Natural killer cell treated with Interleukin-12 subunit alpha and Interleukin-12 subunit beta and Interleukin-15 and Interleukin-18, amount 100 ng/mL, for 72 hours (primary cell): ENCODE results near the gene ENTHD1. TPM values are rescaled to one million over a fixed set of nuclear protein-coding genes. Genes with fewer than 3 reads are reported as not detected.

ENCODE experiments used
- ATAC-seq, 2 donors: fragments of 150-1000 bp; cut with Tn5 transposase in 1 of 2; sonication (Bioruptor Pico), chemical (Tn5 transposase) in 1 of 2; 2 replicates each; pipeline ENCODE4 v1.10.0; 2021
- DNase-seq: peaks from one replicate; pipeline ENCODE4 v3.0.0; 2022; ENCODE audit warnings: low spot score
- H3K27ac Mint-ChIP-seq, 2 donors: 1 replicate in 1 of 2; 2 replicates in 1 of 2; pipeline ENCODE4 v1.8.0; 2022; ENCODE audit warnings: mixed read lengths in 2 of 2, mild to moderate bottlenecking in 1 of 2, moderate library complexity in 1 of 2
- H3K27me3 Mint-ChIP-seq, 2 donors: 1 replicate in 1 of 2; 2 replicates in 1 of 2; pipeline ENCODE4 v1.8.0; 2022; ENCODE audit warnings: mixed read lengths in 2 of 2
- H3K36me3 Mint-ChIP-seq: one replicate; pipeline ENCODE4 v1.8.0; 2022; ENCODE audit warnings: mixed read lengths
- H3K4me1 Mint-ChIP-seq, 2 donors: 1 replicate in 1 of 2; 2 replicates in 1 of 2; pipeline ENCODE4 v1.8.0; 2022; ENCODE audit warnings: low read depth in 2 of 2, mixed read lengths in 2 of 2, mild to moderate bottlenecking in 1 of 2
- H3K4me3 Mint-ChIP-seq: one replicate; pipeline ENCODE4 v1.8.0; 2022; ENCODE audit warnings: mixed read lengths
- H3K9me3 Mint-ChIP-seq: 2 replicates; pipeline ENCODE4 v1.8.0; 2022; ENCODE audit warnings: mixed read lengths
- total RNA-seq, 2 donors: library from RNA; stranded (reverse); gene quantifications; one replicate each; pipeline ENCODE4 v1.2.3, GENCODE V29; 2022

ENTHD1 gene, protein sequence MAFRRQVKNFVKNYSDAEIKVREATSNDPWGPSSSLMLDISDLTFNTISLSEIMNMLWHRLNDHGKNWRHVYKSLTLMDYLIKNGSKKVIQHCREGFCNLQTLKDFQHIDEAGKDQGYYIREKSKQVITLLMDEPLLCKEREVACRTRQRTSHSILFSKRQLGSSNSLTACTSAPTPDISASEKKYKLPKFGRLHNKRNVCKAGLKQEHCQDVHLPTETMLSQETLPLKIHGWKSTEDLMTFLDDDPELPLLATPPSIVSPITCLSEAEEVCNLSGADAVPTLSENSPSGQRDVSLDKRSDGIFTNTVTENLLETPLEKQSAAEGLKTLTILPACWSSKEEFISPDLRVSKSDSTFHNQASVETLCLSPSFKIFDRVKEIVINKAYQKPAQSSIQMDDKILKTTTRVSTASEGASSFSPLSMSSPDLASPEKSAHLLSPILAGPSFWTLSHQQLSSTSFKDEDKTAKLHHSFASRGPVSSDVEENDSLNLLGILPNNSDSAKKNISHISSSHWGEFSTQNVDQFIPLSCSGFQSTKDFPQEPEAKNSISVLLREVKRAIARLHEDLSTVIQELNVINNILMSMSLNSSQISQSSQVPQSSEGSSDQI
- total RNA-seq = not detected

DNA sequence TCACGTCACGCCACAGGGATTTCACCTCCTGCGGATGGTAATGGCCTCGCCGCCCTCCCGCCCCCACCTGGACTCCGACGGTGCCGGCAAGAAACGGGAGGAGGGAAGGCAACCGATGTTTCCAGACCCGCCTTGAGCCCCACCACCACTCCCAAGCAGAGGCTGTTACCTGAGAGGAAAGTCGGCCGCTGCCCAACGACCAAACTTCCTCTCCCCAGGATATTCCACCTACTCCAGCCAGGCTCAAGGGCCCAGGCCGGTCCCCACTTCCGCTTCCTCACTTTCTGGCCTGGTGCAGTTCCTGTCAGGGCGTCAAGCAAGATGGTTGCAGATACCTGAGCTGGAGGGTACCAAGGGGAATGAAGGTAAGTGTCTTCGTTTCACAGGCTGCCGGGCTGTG lies at the start of gene ENTHD1:
Gene ENTHD1, minus strand, starts transcription at position 235 of the 400 bp plus-strand sequence. CDS start 6,012 bp downstream, outside the sequence.
- peaks cover 10 to 11% of the 10 kb centered on the region in 2 donors for H3K4me1 Mint-ChIP-seq
- ATAC-seq (no peak), DNase-seq (no peak)
- peaks cover 4% of the 10 kb centered on the region for H3K9me3 Mint-ChIP-seq
- no peaks in the 10 kb centered on the region for H3K27me3 Mint-ChIP-seq
- no peak within 1 kb of the TSS for H3K4me3 Mint-ChIP-seq
- H3K36me3 Mint-ChIP-seq = no peaks in the 10 kb centered on the region
- H3K27ac Mint-ChIP-seq = peak within 1 kb of the TSS; percentile 7 to 63

DNA sequence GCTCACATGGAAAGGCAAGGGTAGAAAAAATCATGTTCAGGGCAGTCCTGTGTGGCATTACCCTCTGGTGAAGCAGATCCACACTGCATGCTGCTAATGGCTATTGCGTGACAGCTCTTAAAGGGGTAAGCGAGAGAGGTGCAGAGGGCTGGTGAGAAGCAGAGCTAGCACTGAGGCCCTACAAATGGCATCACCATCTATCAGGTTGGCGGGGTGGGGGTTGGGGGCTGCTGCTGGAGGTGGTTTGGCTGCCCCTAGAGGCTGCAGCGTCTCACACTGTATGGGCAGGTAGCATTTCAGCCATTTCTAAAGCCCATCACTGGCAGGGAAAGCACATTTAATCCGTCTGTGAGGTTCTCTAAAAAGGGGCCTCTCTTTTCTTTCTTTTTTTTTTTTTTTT lies 49.8 kb upstream of the ENTHD1 start:
- Mint-ChIP-seq H3K4me1 (peaks cover 19 to 51% of the 10 kb centered on the region in 2 donors), H3K27ac (peak overlapping the region; percentile 81 to 86), H3K27me3 (no peaks in the 10 kb centered on the region), H3K9me3 (no peaks in the 10 kb centered on the region), H3K36me3 (no peaks in the 10 kb centered on the region), H3K4me3 (peak overlapping the region; percentile 56)
- ATAC-seq (peak in 1 of 2 donors; percentile 13), DNase-seq (no peak)

DNA sequence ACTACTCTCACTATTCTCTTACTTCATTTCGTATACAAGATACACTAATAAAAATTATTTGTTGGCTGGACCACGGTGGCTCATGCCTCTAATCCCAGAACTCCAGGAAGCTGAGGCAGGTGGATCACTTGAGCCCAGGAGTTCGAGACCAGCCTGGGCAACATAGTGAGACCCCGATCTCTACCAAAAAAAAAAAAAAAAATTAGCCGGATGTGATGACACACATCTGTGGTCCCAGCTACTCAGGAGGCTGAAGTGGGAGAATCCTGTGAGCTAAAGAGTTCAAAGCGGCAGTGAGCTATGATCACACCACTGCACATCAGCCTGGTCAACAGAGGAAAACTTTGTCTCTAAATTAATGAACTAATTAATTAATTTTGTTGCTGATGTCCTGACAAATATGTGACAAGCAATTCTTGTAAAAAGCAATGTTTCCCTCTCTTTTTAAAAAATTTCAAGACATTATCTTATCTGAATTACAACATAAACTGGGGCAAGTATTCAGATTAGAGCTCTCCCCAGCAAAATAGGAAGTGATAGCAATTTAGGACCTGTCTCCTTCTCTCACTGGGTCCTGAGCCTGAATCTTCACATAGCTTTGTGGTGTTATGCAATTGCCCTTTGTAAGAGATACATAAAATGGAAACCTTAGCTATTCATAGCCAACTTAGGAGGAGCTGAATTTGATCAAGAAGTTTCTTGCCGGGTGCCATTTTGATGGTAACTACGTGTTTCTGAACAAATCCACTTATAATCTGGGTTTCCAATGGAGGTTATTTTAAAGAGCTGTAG lies 49.1 kb upstream of the ENTHD1 start:
- ATAC-seq = peak; percentile 45 to 61

DNA sequence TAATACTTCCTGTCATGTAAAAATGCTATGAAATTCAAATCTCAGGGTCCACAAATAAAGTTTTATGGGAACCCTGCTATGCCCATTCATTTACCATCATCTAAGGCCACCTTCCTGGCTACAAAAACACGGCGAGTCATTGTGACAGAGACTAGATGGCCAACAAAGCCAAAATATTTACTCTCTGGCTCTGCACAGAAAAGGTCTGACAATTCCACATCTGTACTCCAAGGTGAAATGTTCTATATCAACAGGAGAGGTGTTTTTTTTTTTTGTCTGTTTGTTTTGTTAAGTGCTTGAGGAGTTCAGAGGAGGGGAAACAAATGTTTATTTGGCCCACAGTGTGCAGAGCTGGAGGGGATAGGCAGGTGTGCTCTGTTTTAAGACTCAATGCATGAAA lies 48.0 kb upstream of the ENTHD1 start:
- Mint-ChIP-seq H3K4me3 (no peak overlapping the region), H3K27ac (peak overlapping the region; percentile 45 to 81), H3K27me3 (no peaks in the 10 kb centered on the region), H3K9me3 (no peaks in the 10 kb centered on the region), H3K4me1 (peaks cover 28 to 60% of the 10 kb centered on the region in 2 donors), H3K36me3 (no peaks in the 10 kb centered on the region)
- DNase-seq (no peak), ATAC-seq (no peak)

More for the DNA sequence above, 49.1 kb upstream of the ENTHD1 start:
- H3K36me3 Mint-ChIP-seq = no peaks in the 10 kb centered on the region
- no peaks in the 10 kb centered on the region for H3K27me3 Mint-ChIP-seq
- H3K4me1 Mint-ChIP-seq = peaks cover 24 to 58% of the 10 kb centered on the region in 2 donors
- DNase-seq = no peak
- no peaks in the 10 kb centered on the region for H3K9me3 Mint-ChIP-seq
- H3K27ac Mint-ChIP-seq = peak overlapping the region; percentile 81 to 86
- H3K4me3 Mint-ChIP-seq = peak overlapping the region; percentile 56

DNA sequence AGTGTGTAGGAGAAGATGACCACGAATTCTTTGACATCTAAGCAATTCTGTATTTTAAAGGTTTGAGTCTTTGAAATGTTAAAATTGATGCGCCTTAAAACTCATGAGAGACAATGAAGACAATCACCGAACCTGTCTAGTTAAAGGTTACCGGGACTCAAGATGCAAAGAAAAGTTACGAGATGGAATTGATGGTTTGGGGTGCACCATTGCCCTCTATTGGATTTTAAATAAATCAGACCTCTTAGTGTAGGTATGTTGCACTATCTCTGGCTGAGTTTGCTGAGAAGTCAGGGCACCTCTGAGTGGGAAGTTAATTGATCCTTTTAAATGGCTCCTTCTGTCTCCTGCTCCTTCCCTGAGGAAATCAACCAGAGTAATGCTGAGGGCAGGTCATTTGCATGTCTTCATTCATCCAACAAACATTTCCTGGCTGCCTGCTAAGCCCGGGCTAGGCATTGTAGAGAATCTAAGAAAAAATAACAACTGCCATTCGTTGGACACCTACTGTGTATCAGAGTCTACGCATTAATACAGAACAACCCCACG lies 47.3 kb upstream of the ENTHD1 start:
- Mint-ChIP-seq H3K36me3 (no peaks in the 10 kb centered on the region), H3K4me3 (peak overlapping the region; percentile 8), H3K4me1 (peaks cover 33 to 68% of the 10 kb centered on the region in 2 donors), H3K27me3 (no peaks in the 10 kb centered on the region), H3K27ac (peak overlapping the region; percentile 61 to 81), H3K9me3 (no peaks in the 10 kb centered on the region)
- DNase-seq (no peak), ATAC-seq (peak in 1 of 2 donors; percentile 36)

DNA sequence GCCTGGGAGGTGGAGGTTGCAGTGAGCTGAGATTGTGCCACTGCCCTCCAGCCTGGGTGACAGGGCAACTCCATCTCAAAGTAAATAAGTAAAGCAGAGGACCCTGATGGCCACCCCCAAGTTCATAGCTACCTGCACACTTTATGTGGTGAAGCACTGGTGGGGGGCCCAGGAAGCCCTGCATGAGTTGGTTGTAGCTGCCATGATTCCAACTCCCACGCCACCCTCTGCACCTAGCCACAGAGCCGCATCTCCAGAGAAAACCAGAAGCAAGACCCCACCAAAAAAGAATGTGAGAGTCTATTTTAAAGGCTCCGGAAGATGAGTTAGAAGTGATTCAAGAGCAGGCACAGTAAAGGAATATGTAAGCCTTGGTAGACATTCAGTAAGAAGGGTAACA lies 46.3 kb upstream of the ENTHD1 start:
- Mint-ChIP-seq H3K36me3 (no peaks in the 10 kb centered on the region), H3K27me3 (no peaks in the 10 kb centered on the region), H3K9me3 (no peaks in the 10 kb centered on the region), H3K4me1 (peaks cover 36 to 70% of the 10 kb centered on the region in 2 donors), H3K27ac (peak overlapping the region; percentile 61 to 81), H3K4me3 (no peak overlapping the region)
- ATAC-seq (no peak), DNase-seq (no peak)

DNA sequence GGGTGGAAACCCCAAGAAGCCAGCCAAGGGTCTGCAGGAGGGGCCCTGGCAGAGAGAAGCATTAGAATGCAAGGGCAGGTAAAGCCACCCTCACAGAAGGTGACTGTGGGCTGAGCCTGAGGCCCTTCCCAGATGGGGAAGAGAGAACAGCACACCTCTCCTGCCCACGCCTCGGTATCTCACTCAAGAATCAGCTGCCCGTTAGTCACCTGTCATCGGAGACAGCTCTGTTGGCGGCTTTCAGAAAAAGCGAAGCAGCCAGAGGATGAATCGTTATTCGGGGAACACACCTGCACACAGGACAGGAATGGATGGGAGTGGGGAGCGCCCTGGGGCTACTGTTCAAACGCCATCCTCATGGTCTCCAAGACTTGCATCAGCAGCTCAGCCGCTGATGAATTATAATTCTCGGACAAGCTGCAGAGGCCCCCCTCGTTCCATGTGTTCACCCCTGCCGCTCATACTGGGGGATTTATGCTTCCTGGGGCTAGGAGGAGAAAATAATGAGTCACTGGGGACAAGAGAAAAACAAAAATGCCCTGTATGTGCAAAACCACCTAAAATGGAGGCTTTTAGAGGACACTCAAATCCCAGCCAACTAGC lies 45.0 kb upstream of the ENTHD1 start:
- H3K27me3 Mint-ChIP-seq = no peaks in the 10 kb centered on the region
- H3K9me3 Mint-ChIP-seq = no peaks in the 10 kb centered on the region
- no peak overlapping the region for H3K4me3 Mint-ChIP-seq
- peak overlapping the region; percentile 72 to 85 for H3K27ac Mint-ChIP-seq
- no peaks in the 10 kb centered on the region for H3K36me3 Mint-ChIP-seq
- DNase-seq = no peak
- H3K4me1 Mint-ChIP-seq = peaks cover 41 to 73% of the 10 kb centered on the region in 2 donors
- no peak for ATAC-seq

DNA sequence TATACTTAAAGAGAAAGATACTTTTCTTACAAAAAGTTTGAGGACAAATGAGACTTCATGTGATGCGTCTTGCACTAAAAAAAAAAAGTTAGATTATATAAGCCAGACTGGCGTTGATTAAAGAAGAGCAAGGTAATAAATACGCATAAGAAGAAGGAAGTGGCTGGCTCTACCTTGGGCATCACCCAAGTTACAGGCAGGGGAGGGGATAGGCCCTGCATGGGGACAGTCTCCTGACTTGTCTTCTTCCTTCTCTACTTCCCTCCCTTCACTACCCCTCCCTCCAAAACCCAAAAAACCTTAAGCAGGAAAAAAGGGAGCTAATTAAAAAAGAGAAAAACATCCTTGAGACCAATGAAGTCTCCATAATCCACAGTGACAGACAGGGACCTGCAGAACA lies 44.3 kb upstream of the ENTHD1 start:
- Mint-ChIP-seq H3K9me3 (peaks cover 2% of the 10 kb centered on the region), H3K4me1 (peaks cover 42 to 75% of the 10 kb centered on the region in 2 donors), H3K4me3 (peak overlapping the region; percentile 5), H3K36me3 (no peaks in the 10 kb centered on the region), H3K27ac (peak overlapping the region; percentile 72 to 85), H3K27me3 (no peaks in the 10 kb centered on the region)
- ATAC-seq = no peak
- no peak for DNase-seq

DNA sequence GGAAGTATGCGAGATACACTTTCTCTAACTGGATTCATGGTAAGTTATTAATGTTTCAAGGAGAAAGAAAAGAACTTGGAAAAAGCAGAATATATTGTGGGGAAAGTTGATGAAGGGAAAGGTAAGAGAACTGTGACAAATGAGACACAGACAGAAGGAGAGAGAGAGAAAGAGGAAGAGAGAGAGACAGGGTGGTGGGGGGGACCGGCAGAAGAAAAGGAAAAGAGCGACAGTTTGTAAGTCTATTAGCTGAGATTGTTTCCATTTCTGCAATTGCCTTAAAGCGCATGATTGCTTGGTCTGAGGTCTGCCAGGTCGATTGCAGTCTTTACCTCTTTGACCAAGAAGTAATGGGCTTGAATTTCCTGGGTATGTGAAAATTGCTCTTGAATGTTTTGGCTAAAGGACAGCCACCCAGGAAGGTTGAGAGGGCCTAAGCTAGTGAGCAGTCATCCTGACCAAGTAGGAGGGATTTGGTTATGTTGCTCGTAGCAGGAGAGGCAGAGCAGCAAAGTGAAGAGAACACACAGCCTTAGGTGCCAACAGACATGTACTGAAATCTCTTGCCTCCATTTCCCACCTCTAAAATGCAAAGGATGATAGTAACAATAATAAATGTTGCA lies 43.1 kb upstream of the ENTHD1 start:
- H3K36me3 Mint-ChIP-seq = no peaks in the 10 kb centered on the region

DNA sequence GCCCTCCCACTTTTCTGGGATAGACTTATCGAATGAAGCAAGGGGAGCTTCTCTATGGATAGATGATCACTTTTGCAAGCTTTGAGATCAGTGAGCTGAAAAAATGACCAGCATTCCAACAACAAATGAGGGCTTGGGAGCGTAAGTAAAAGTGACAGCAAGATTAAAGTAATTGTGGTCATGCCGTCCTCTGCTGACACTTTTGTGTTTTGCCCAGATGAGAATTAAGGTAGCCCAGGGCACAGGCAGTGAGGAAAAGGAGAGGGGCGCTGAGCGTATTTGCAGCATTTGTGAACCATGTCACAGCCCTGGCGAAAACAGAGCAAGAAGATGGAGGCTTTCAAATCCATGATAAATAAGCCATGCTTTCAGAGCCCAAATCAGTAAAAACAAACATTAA lies 42.1 kb upstream of the ENTHD1 start:
- H3K27ac Mint-ChIP-seq = peak overlapping the region; percentile 72 to 85
- ATAC-seq (no peak), DNase-seq (no peak)
- peaks cover 2% of the 10 kb centered on the region for H3K9me3 Mint-ChIP-seq
- H3K27me3 Mint-ChIP-seq = no peaks in the 10 kb centered on the region
- H3K4me1 Mint-ChIP-seq = peaks cover 42 to 68% of the 10 kb centered on the region in 2 donors
- peak overlapping the region; percentile 74 for H3K4me3 Mint-ChIP-seq
- H3K36me3 Mint-ChIP-seq = no peaks in the 10 kb centered on the region

More for the DNA sequence above, 43.1 kb upstream of the ENTHD1 start:
- ATAC-seq (no peak), DNase-seq (no peak)
- peak overlapping the region; percentile 72 to 85 for H3K27ac Mint-ChIP-seq
- H3K9me3 Mint-ChIP-seq = peaks cover 2% of the 10 kb centered on the region
- no peaks in the 10 kb centered on the region for H3K27me3 Mint-ChIP-seq
- peak overlapping the region; percentile 74 for H3K4me3 Mint-ChIP-seq
- peaks cover 45 to 71% of the 10 kb centered on the region in 2 donors for H3K4me1 Mint-ChIP-seq

DNA sequence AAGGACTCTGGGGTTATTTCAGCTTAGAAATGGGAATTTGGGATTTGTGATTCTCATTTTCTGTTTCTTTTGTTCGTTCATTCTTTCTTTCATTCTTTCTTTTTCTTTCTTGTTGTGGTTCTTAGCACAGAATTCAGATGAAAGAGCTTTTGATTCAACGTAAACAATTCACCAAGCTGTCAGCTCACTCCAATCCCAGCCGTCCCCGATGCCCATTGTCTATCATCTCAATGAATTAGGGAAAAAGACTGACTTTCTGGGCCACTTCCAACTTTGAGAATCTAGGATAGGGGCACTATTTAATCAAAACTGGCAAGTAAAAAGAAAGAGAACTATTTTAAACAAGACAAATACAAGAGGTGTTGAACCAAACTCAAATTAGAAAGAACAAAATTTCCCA lies 41.6 kb upstream of the ENTHD1 start:
- H3K36me3 Mint-ChIP-seq = no peaks in the 10 kb centered on the region
- H3K27me3 Mint-ChIP-seq = no peaks in the 10 kb centered on the region
- H3K4me1 Mint-ChIP-seq = peaks cover 38 to 63% of the 10 kb centered on the region in 2 donors
- peak overlapping the region; percentile 72 to 85 for H3K27ac Mint-ChIP-seq
- DNase-seq (no peak), ATAC-seq (no peak)
- peak overlapping the region; percentile 74 for H3K4me3 Mint-ChIP-seq
- peaks cover 2% of the 10 kb centered on the region for H3K9me3 Mint-ChIP-seq

DNA sequence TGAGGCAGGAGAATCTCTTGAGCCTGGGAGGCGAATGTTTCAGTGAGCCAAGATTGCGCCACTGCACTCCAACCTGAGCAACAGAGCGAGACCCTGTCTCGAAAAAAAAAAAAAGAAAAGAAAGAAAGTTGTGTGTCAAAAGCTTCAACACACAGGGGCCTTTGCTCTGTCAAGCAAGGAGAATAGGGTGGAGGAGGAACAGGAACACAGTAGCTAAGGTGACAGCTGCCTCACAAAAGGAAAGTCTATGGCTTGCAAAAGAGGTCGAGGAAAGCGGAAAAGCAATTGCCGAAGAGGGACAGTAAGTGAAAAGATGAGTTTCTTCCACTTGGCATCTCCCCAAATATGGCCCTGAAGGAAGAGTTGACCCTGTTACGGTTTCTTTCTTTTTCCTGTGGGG lies 40.2 kb upstream of the ENTHD1 start:
- peak overlapping the region; percentile 72 to 85 for H3K27ac Mint-ChIP-seq
- no peaks in the 10 kb centered on the region for H3K36me3 Mint-ChIP-seq
- ATAC-seq = no peak
- no peak for DNase-seq
- H3K4me3 Mint-ChIP-seq = peak overlapping the region; percentile 74
- peaks cover 38 to 59% of the 10 kb centered on the region in 2 donors for H3K4me1 Mint-ChIP-seq
- peaks cover 2% of the 10 kb centered on the region for H3K9me3 Mint-ChIP-seq
- no peaks in the 10 kb centered on the region for H3K27me3 Mint-ChIP-seq
